Nephron (organoid): ENCODE data around the gene TLR5.

Experiments used
- H3K27ac Mint-ChIP-seq, 3 experiments: 2 replicates each; pipeline ENCODE4 v1.8.0; 2020; ENCODE audit warnings: mixed read lengths in 3 of 3, mild to moderate bottlenecking in 2 of 3, moderate library complexity in 1 of 3
- H3K27me3 Mint-ChIP-seq: 2 replicates; pipeline ENCODE4 v1.8.0; 2021; ENCODE audit warnings: low read depth, mild to moderate bottlenecking, moderate library complexity, mixed read lengths
- H3K36me3 Mint-ChIP-seq: 2 replicates; pipeline ENCODE4 v1.8.0; 2020; ENCODE audit warnings: low read depth, mixed read lengths
- H3K4me1 Mint-ChIP-seq: 2 replicates; pipeline ENCODE4 v1.8.0; 2020; ENCODE audit warnings: mixed read lengths
- H3K4me3 Mint-ChIP-seq, 3 experiments: 2 replicates each; pipeline ENCODE4 v1.8.0; 2020; ENCODE audit warnings: mild to moderate bottlenecking in 3 of 3, mixed read lengths in 3 of 3, moderate library complexity in 2 of 3
- H3K9me3 Mint-ChIP-seq: 2 replicates; pipeline ENCODE4 v1.8.0; 2020; ENCODE audit warnings: mixed read lengths
- TF ChIP-seq, protein P1 (sequence below), 3 experiments: fragments of 200-600 bp; sonication (generic); IDR thresholded peaks; one replicate each; pipeline ENCODE4 v1.5.0; 2021; ENCODE audit warnings: antibody characterized with exemption in 3 of 3; ENCODE audit not compliant: unreplicated experiment in 3 of 3

TLR5 gene

DNA sequence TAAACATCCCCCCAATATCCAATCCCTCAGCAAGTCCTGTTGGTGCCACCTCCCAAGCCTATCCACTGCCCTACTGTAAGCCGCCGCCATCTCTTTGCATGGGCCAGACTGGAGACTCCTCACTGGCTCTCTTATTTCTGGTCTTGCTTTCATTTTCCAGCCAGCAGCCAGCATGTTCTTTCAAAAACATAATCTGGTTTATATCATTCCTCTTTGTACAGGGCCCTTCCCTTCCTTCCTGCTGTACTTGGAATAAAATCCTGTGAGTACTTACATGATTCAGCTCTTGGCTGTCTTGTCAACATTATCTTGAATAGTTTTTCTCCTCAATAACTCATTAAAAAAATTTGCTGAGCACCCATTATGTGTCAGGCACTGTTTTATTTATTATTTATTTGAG, 28.2 kb downstream of the TLR5 start:
- Mint-ChIP-seq H3K27me3 (peaks cover 7% of the 10 kb centered on the region), H3K27ac (peak overlapping the region in 2 of 3 experiments; percentile 67 to 85), H3K9me3 (no peaks in the 10 kb centered on the region), H3K4me1 (peaks cover 5% of the 10 kb centered on the region), H3K36me3 (no peaks in the 10 kb centered on the region), H3K4me3 (no peak overlapping the region)
- TF ChIP-seq, protein P1, sequence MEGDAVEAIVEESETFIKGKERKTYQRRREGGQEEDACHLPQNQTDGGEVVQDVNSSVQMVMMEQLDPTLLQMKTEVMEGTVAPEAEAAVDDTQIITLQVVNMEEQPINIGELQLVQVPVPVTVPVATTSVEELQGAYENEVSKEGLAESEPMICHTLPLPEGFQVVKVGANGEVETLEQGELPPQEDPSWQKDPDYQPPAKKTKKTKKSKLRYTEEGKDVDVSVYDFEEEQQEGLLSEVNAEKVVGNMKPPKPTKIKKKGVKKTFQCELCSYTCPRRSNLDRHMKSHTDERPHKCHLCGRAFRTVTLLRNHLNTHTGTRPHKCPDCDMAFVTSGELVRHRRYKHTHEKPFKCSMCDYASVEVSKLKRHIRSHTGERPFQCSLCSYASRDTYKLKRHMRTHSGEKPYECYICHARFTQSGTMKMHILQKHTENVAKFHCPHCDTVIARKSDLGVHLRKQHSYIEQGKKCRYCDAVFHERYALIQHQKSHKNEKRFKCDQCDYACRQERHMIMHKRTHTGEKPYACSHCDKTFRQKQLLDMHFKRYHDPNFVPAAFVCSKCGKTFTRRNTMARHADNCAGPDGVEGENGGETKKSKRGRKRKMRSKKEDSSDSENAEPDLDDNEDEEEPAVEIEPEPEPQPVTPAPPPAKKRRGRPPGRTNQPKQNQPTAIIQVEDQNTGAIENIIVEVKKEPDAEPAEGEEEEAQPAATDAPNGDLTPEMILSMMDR (IDR thresholded peaks at IDR 0.05; ENCODE audit: unreplicated experiment in 3 of 3), result no peak

DNA sequence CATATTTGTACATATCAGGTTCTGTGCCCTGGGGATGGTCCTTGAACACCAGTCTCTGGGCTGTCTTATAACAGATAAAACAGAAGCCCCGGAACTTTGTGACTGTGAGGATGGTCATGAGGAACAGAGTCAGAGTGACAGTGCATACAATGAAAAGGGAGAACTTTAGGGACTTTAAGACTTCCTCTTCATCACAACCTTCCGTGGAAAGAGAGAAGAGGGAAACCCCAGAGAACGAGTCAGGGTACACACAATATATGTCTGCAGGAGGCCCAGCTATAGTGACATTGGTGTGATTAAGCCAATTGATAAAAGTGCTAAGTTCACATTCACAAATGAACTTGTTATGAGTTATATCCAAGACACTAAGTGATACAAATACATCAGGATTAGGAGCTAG, 32.1 kb downstream of the TLR5 start:
- no peaks in the 10 kb centered on the region for H3K9me3 Mint-ChIP-seq
- H3K36me3 Mint-ChIP-seq, result no peaks in the 10 kb centered on the region
- peaks cover 3% of the 10 kb centered on the region for H3K27me3 Mint-ChIP-seq
- H3K4me3 Mint-ChIP-seq, result no peak overlapping the region
- TF ChIP-seq, protein P1 (IDR thresholded peaks at IDR 0.05; ENCODE audit: unreplicated experiment in 3 of 3), result no peak
- H3K27ac Mint-ChIP-seq, result no peak overlapping the region
- peaks cover 5% of the 10 kb centered on the region for H3K4me1 Mint-ChIP-seq

DNA sequence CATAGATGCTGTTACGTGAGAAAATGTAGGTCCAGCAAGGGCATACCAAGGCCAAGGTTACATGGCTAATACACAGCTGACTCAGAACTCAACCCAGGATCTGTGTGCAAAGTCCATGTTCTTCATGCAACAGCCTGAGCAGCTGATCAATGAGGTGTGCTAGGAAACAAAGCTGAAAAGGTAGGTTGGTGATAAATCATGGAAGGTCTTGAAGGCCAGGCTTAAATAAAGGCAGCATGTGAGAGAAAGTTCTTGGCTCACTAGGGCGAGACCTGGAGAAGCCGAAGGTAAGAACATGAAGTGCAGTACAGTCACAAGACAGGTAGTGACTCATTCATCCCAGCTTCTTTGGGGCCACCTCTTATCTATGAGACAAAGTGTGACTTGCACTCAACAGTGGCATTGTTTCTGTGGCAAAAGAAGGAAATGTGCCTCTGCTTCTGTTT, 33.4 kb downstream of the TLR5 start:
- Mint-ChIP-seq H3K9me3 (no peaks in the 10 kb centered on the region), H3K4me3 (no peak overlapping the region), H3K27ac (peak overlapping the region in 1 of 3 experiments; percentile 55), H3K27me3 (no peaks in the 10 kb centered on the region), H3K36me3 (no peaks in the 10 kb centered on the region), H3K4me1 (peaks cover under 1% of the 10 kb centered on the region)
- TF ChIP-seq, protein P1 (IDR thresholded peaks at IDR 0.05; ENCODE audit: unreplicated experiment in 3 of 3), result no peak

DNA sequence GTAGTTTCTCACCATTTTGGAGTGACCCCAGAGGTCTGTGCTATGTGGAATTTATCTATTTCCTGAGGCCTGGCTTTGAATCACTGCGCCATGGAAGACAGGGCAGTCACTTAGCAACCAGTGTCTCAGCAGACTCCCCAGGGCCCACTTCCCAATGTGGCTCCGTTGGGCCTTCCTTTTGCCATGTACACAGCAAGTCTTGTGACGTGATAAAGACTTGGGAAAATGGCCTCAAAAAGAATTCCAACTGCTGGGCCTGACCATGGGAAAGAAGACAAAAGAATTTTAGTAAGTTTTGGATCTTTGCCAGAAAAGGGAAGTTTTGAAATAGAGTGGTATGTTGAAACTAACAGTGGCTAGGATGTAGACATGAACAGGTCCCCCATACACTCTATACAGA, 36.2 kb downstream of the TLR5 start:
- TF ChIP-seq, protein P1 (IDR thresholded peaks at IDR 0.05; ENCODE audit: unreplicated experiment in 3 of 3), result no peak
- no peaks in the 10 kb centered on the region for H3K4me1 Mint-ChIP-seq

DNA sequence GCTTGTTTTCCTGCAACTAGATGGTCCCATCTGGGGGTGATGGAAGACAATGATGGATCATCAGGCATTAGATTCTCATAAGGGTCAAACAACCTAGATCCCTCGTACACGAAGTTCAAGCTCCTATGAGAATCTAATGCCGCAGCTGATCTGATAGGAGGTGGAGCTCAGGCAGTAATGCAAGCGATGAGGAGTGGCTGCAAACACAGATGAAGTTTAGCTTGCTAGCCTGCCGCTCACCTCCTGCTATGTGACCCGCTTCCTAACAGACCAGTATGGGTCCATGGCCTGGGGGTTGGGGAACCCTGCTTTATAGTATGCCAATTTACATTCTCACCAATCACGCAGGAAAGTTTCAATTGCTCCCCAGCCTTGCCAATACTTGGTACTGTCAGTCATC, 37.5 kb downstream of the TLR5 start:
- Mint-ChIP-seq H3K4me3 (no peak overlapping the region), H3K36me3 (no peaks in the 10 kb centered on the region)

More for the DNA sequence above, 36.2 kb downstream of the TLR5 start:
- no peaks in the 10 kb centered on the region for H3K36me3 Mint-ChIP-seq
- H3K27me3 Mint-ChIP-seq, result peaks cover 3% of the 10 kb centered on the region
- no peaks in the 10 kb centered on the region for H3K9me3 Mint-ChIP-seq
- no peak overlapping the region for H3K4me3 Mint-ChIP-seq
- peak overlapping the region in 2 of 3 experiments; percentile 28 to 38 for H3K27ac Mint-ChIP-seq

More for the DNA sequence above, 37.5 kb downstream of the TLR5 start:
- Mint-ChIP-seq H3K27ac (no peak overlapping the region), H3K9me3 (peaks cover 9% of the 10 kb centered on the region), H3K4me1 (no peaks in the 10 kb centered on the region), H3K27me3 (peaks cover 3% of the 10 kb centered on the region)
- TF ChIP-seq, protein P1 (IDR thresholded peaks at IDR 0.05; ENCODE audit: unreplicated experiment in 3 of 3), result no peak
